Renal pelvis (tissue), 4 donors: ENCODE measurements around the gene FBN1. TPM values are rescaled to one million over a fixed set of nuclear protein-coding genes. Genes with fewer than 3 reads are reported as not detected.
A peak's percentile ranks its signal among the peaks of the same experiment; 100 is the strongest.

Source experiments
- DNase-seq: peaks from one replicate; pipeline ENCODE4 v3.0.0-alpha.2; 2013
- polyA plus RNA-seq, 3 donors: library from polyadenylated mRNA; unstranded; fragments of 120-200 nt; gene quantifications; one replicate each; pipeline ENCODE4 v1.2.1, GENCODE V29; 2013; ENCODE audit not compliant: insufficient read length in 3 of 3

FBN1 gene
- polyA plus RNA-seq, 3 donors: 83.0 to 100 (median 83.5) TPM

GRCh38 chr15:48520376-48521155, 124.9 kb downstream of the FBN1 start:
- DNase-seq: no peak

- DNase-seq: no peak
These were observed 129.4 kb downstream of the FBN1 start for GRCh38 chr15:48516121-48516520.

GRCh38 chr15:48515500-48515899, 130.0 kb downstream of the FBN1 start:
- DNase-seq: no peak

GRCh38 chr15:48514103-48514816, 131.2 kb downstream of the FBN1 start:
- DNase-seq: no peak

GRCh38 chr15:48510976-48511375, 134.5 kb downstream of the FBN1 start:
- no peak for DNase-seq

GRCh38 chr15:48507416-48508065, 138.0 kb downstream of the FBN1 start:
- DNase-seq: peak; percentile 35

- DNase-seq: no peak
These were observed 140.4 kb downstream of the FBN1 start for GRCh38 chr15:48505067-48505466.

GRCh38 chr15:48501208-48501607, 144.3 kb downstream of the FBN1 start:
- DNase-seq: no peak

GRCh38 chr15:48500595-48500994, 144.9 kb downstream of the FBN1 start:
- no peak for DNase-seq

- DNase-seq: no peak
These were observed 145.5 kb downstream of the FBN1 start for GRCh38 chr15:48499978-48500377.

GRCh38 chr15:48498828-48499227, 146.7 kb downstream of the FBN1 start:
- DNase-seq: no peak

GRCh38 chr15:48494631-48495030, 150.9 kb downstream of the FBN1 start:
- DNase-seq: no peak

- DNase-seq: no peak
These were observed 151.7 kb downstream of the FBN1 start for GRCh38 chr15:48493763-48494225.

- no peak for DNase-seq
These were observed 152.3 kb downstream of the FBN1 start for GRCh38 chr15:48493084-48493762.

- no peak for DNase-seq
These were observed 159.3 kb downstream of the FBN1 start for GRCh38 chr15:48486228-48486627.

GRCh38 chr15:48481802-48482201, 163.7 kb downstream of the FBN1 start:
- no peak for DNase-seq

- DNase-seq: no peak
These were observed 165.8 kb downstream of the FBN1 start for GRCh38 chr15:48479751-48480150.

GRCh38 chr15:48478581-48478980, 166.9 kb downstream of the FBN1 start:
- DNase-seq: no peak

- DNase-seq: no peak
These were observed 167.6 kb downstream of the FBN1 start for GRCh38 chr15:48477795-48478360.

- no peak for DNase-seq
These were observed 169.7 kb downstream of the FBN1 start for GRCh38 chr15:48475600-48476395.

- no peak for DNase-seq
These were observed 171.8 kb downstream of the FBN1 start for GRCh38 chr15:48473667-48474066.
